VCaP (cell line): ENCODE measurements around the gene C15orf39.

Experiments used
- H3K27ac ChIP-seq: fragments of 450-650 bp; 2 replicates; pipeline ENCODE4 v1.5.1; 2017
- CTCF ChIP-seq: fragments of 450-650 bp; conservative IDR thresholded peaks from 2 replicates; pipeline ENCODE4 v1.5.1; 2017; ENCODE audit warnings: mild to moderate bottlenecking, moderate library complexity

The C15orf39 gene

GRCh38 chr15:75167588-75168350 lies 33.9 kb upstream of the C15orf39 start:
- no peak overlapping the region for H3K27ac ChIP-seq
- TF ChIP-seq CTCF: no peak

- no peak for TF ChIP-seq CTCF
- H3K27ac ChIP-seq: no peak overlapping the region
Observed at GRCh38 chr15:75168374-75168773, 33.3 kb upstream of the C15orf39 start.

GRCh38 chr15:75170203-75170602 lies 31.5 kb upstream of the C15orf39 start:
- no peak overlapping the region for H3K27ac ChIP-seq
- TF ChIP-seq CTCF: no peak

- TF ChIP-seq CTCF: no peak
- no peak overlapping the region for H3K27ac ChIP-seq
Observed at GRCh38 chr15:75170711-75171341, 30.9 kb upstream of the C15orf39 start.

- TF ChIP-seq CTCF: no peak
- H3K27ac ChIP-seq: no peak overlapping the region
Observed at GRCh38 chr15:75171408-75171807, 30.3 kb upstream of the C15orf39 start.

GRCh38 chr15:75172284-75172820 lies 29.3 kb upstream of the C15orf39 start:
- no peak overlapping the region for H3K27ac ChIP-seq
- TF ChIP-seq CTCF: no peak

GRCh38 chr15:75174102-75174501 lies 27.6 kb upstream of the C15orf39 start:
- H3K27ac ChIP-seq: no peak overlapping the region
- TF ChIP-seq CTCF: no peak
